ENCODE measurements around the gene DBH.

Gene DBH

GRCh38 chr9:133604214-133604613 is 31.9 kb upstream of the DBH start:
- Histone ChIP-seq H3K4me3 (ENCODE audit: insufficient read depth, low read length, poor library complexity, severe bottlenecking) (no peak overlapping the region), H3K9me3 (ENCODE audit: insufficient read depth, low read length) (no peaks in the 10 kb centered on the region), H3K27me3 (ENCODE audit: low read length) (no peaks in the 10 kb centered on the region), H3F3A (ENCODE audit: insufficient read depth) (no peaks in the 10 kb centered on the region), H3K36me3 (ENCODE audit: low read length) (no peaks in the 10 kb centered on the region), H3K9me2 (replicated peaks; ENCODE audit: insufficient read depth, low read length) (no peaks in the 10 kb centered on the region), H3K4me2 (ENCODE audit: low read depth, low read length, poor library complexity, severe bottlenecking) (no peak overlapping the region), H3K9ac (ENCODE audit: low read length) (no peak overlapping the region), H4K20me1 (ENCODE audit: low read depth, low read length) (no peaks in the 10 kb centered on the region), H3K27ac (ENCODE audit: low read depth, low read length) (no peak overlapping the region), H3K79me2 (ENCODE audit: insufficient read depth, low read length) (no peaks in the 10 kb centered on the region), H2AFZ (ENCODE audit: low read depth, low read length, severe bottlenecking) (no peak overlapping the region)
- TF ChIP-seq EZH2phosphoT487 (conservative IDR thresholded peaks at IDR 0.05; ENCODE audit: low read length) (no peak), CTCF (IDR thresholded peaks at IDR 0.05; ENCODE audit: insufficient read depth, low read length, poor library complexity, severe bottlenecking) (no peak)

DNA sequence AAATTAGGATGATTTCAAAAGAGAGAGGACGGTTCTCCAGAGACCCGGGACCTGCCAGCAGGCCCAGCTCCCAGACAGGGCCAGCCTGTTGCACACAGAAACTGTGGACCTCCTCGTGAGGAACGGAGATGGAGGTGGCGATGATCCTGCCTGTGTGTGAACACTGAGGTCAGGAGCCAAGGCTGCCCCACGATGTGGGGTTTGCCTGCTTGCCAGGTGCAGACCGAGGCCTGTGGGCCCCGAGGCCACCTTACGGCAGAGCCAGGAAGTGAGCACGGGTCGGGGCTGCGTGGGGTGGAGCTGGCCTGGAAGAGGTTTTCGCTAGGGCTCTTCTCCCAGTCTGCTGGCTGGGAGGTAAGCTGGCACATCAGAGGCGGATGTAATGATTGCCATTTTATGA is 31.3 kb upstream of the DBH start:
- Histone ChIP-seq H3K27me3 (ENCODE audit: low read length) (no peaks in the 10 kb centered on the region), H4K20me1 (ENCODE audit: low read depth, low read length) (no peaks in the 10 kb centered on the region), H3K9me3 (ENCODE audit: insufficient read depth, low read length) (no peaks in the 10 kb centered on the region), H3F3A (ENCODE audit: insufficient read depth) (no peaks in the 10 kb centered on the region), H3K27ac (ENCODE audit: low read depth, low read length) (no peak overlapping the region), H3K4me2 (ENCODE audit: low read depth, low read length, poor library complexity, severe bottlenecking) (no peak overlapping the region), H3K9ac (ENCODE audit: low read length) (no peak overlapping the region), H3K4me3 (ENCODE audit: insufficient read depth, low read length, poor library complexity, severe bottlenecking) (no peak overlapping the region), H2AFZ (ENCODE audit: low read depth, low read length, severe bottlenecking) (no peak overlapping the region), H3K36me3 (ENCODE audit: low read length) (no peaks in the 10 kb centered on the region), H3K79me2 (ENCODE audit: insufficient read depth, low read length) (no peaks in the 10 kb centered on the region), H3K9me2 (replicated peaks; ENCODE audit: insufficient read depth, low read length) (no peaks in the 10 kb centered on the region)
- no peak for TF ChIP-seq CTCF (IDR thresholded peaks at IDR 0.05; ENCODE audit: insufficient read depth, low read length, poor library complexity, severe bottlenecking)
- TF ChIP-seq EZH2phosphoT487 (conservative IDR thresholded peaks at IDR 0.05; ENCODE audit: low read length), result no peak

DNA sequence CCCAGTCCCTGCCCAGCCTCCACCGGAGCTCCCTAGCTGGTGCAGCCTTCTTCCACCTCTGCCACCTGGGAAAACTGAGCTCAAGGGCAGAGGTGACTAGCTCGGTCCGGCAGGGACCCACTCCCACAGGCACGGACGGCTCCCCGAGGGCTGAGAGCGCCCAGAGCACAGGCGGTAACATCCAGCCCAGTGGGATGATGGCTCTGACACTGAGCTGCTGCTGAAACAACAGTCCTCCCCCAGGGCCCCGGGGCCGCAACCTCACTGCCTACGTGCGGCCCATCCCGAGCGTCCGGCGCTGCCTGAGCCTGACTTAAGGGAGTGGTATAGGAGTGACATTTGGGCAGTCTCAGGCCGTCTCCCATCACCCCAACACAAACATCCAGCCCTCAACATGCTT is 30.7 kb upstream of the DBH start:
- no peaks in the 10 kb centered on the region for H3K9me2 ChIP-seq (replicated peaks; ENCODE audit: insufficient read depth, low read length)
- H3K27ac ChIP-seq (ENCODE audit: low read depth, low read length), result no peak overlapping the region
- no peaks in the 10 kb centered on the region for H4K20me1 ChIP-seq (ENCODE audit: low read depth, low read length)
- no peaks in the 10 kb centered on the region for H3F3A ChIP-seq (ENCODE audit: insufficient read depth)
- no peak overlapping the region for H3K4me2 ChIP-seq (ENCODE audit: low read depth, low read length, poor library complexity, severe bottlenecking)
- no peak overlapping the region for H2AFZ ChIP-seq (ENCODE audit: low read depth, low read length, severe bottlenecking)
- H3K9ac ChIP-seq (ENCODE audit: low read length), result no peak overlapping the region
- no peaks in the 10 kb centered on the region for H3K9me3 ChIP-seq (ENCODE audit: insufficient read depth, low read length)
- no peaks in the 10 kb centered on the region for H3K36me3 ChIP-seq (ENCODE audit: low read length)
- no peaks in the 10 kb centered on the region for H3K79me2 ChIP-seq (ENCODE audit: insufficient read depth, low read length)
- H3K27me3 ChIP-seq (ENCODE audit: low read length), result no peaks in the 10 kb centered on the region
- H3K4me3 ChIP-seq (ENCODE audit: insufficient read depth, low read length, poor library complexity, severe bottlenecking), result no peak overlapping the region
- TF ChIP-seq EZH2phosphoT487 (conservative IDR thresholded peaks at IDR 0.05; ENCODE audit: low read length) (no peak), CTCF (IDR thresholded peaks at IDR 0.05; ENCODE audit: insufficient read depth, low read length, poor library complexity, severe bottlenecking) (no peak)
